HepG2 (cell line): ENCODE measurements around the gene PGP.

ENCODE experiments used
- MATR3 ChIP-seq: sonication (generic); formaldehyde crosslinking; IDR thresholded peaks from 2 replicates; pipeline ENCODE4 v1.4.0; 2020; ENCODE audit warnings: missing genetic modification reagents
- MYC ChIP-seq: sonication (generic); formaldehyde crosslinking; IDR thresholded peaks from 2 replicates; pipeline ENCODE4 v1.9.0; 2021; ENCODE audit warnings: missing genetic modification reagents, borderline replicate concordance
- NFIC ChIP-seq: IDR thresholded peaks from 2 replicates; pipeline ENCODE4 v1.6.1; 2012; ENCODE audit warnings: mild to moderate bottlenecking, low read length, inconsistent platforms
- POLR2A ChIP-seq, 2 experiments: IDR thresholded peaks; 2 replicates each; pipeline ENCODE4 v1.6.1; 2011; ENCODE audit warnings: low read depth in 2 of 2, low read length in 2 of 2, mild to moderate bottlenecking in 1 of 2, moderate library complexity in 1 of 2; ENCODE audit not compliant: insufficient read depth in 1 of 2
- REST ChIP-seq, 2 experiments: IDR thresholded peaks; 2 replicates each; pipeline ENCODE4 v1.6.1; 2011 to 2012; ENCODE audit warnings: low read length in 2 of 2, borderline replicate concordance in 1 of 2, low read depth in 1 of 2, mild to moderate bottlenecking in 1 of 2, moderate library complexity in 1 of 2
- SAFB2 ChIP-seq: sonication (generic); formaldehyde crosslinking; IDR thresholded peaks from 2 replicates; pipeline ENCODE4 v1.5.1; 2020; ENCODE audit warnings: missing genetic modification reagents, low read depth, mild to moderate bottlenecking, borderline replicate concordance
- THAP9 ChIP-seq: sonication (generic); formaldehyde crosslinking; IDR thresholded peaks from 2 replicates; pipeline ENCODE4; 2020; ENCODE audit warnings: missing genetic modification reagents, mild to moderate bottlenecking, borderline replicate concordance

GRCh38 chr16:2256531-2257140 lies 42.0 kb upstream of the PGP start:
- TF ChIP-seq REST (IDR thresholded peaks at IDR 0.05; ENCODE audit: borderline replicate concordance in 1 of 2, low read depth in 1 of 2, low read length in 2 of 2): no peak
- TF ChIP-seq MYC (CRISPR knock-in tag): no peak
- no peak for TF ChIP-seq SAFB2 (CRISPR knock-in tag)
- no peak for TF ChIP-seq POLR2A (IDR thresholded peaks at IDR 0.05; ENCODE audit: insufficient read depth in 1 of 2, low read depth in 2 of 2, low read length in 2 of 2)
- no peak for TF ChIP-seq NFIC
- no peak for TF ChIP-seq MATR3 (CRISPR knock-in tag)
- TF ChIP-seq THAP9 (CRISPR knock-in tag): no peak
